GM12872 (cell line): Measurements from ENCODE around the gene PINK1.

Experiments
- CTCF ChIP-seq: IDR thresholded peaks from 3 replicates; pipeline ENCODE4 v1.5.1; 2011; ENCODE audit warnings: low read depth, mild to moderate bottlenecking, low read length, moderate library complexity; ENCODE audit not compliant: insufficient read depth

Gene PINK1

GRCh38 chr1:20602851-20603450, 30.3 kb upstream of the PINK1 start:
- no peak for TF ChIP-seq CTCF

GRCh38 chr1:20603504-20604464, 29.5 kb upstream of the PINK1 start:
- TF ChIP-seq CTCF: no peak

GRCh38 chr1:20604678-20605077, 28.6 kb upstream of the PINK1 start:
- no peak for TF ChIP-seq CTCF

- no peak for TF ChIP-seq CTCF
Observed at GRCh38 chr1:20609541-20609940, 23.7 kb upstream of the PINK1 start.

GRCh38 chr1:20610970-20611369, 22.3 kb upstream of the PINK1 start:
- no peak for TF ChIP-seq CTCF

- no peak for TF ChIP-seq CTCF
Observed at GRCh38 chr1:20611652-20612051, 21.6 kb upstream of the PINK1 start.

- no peak for TF ChIP-seq CTCF
Observed at GRCh38 chr1:20612221-20612746, 21.0 kb upstream of the PINK1 start.
